ENCODE results near the gene BORCS6. TPM values are rescaled to one million over a fixed set of nuclear protein-coding genes. Genes with fewer than 3 reads are reported as not detected.

The BORCS6 gene
- total and polyA plus RNA-seq, 2 of the 4 experiments (the other 2 are of a cell fraction) = 2.7 to 3.3 TPM

DNA sequence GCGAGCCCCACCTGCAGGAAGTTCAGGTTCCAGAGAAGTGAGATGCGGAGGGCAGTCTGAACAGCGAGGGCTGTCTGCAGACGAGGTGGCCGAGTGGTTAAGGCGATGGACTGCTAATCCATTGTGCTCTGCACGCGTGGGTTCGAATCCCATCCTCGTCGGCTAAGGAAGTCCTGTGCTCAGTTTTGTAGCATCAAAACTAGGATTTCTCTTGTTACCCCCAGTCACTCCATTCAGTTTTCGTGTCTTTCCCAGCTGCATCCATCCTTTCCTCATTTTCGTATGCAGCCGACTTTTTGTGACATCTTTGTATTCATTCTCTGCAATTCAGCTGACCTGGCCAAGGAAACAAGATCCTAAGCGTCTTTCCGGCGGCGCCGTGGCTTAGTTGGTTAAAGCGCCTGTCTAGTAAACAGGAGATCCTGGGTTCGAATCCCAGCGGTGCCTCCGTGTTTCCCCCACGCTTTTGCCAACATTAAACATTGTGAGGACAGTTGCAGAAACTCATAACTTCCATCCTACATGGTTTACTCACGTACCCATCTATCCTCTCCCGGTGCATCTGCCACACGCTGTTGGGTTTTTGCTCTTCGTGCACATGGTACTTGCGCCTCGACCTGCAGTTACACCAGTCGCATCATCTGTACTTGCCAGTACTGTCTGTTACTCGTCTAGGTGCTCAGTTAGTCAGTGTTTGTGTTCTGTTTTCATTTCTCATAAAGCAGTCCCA is 3.0 kb downstream of the BORCS6 start (continued):
- TF ChIP-seq ELK1 (IDR thresholded peaks at IDR 0.05; ENCODE audit: borderline replicate concordance, low read depth, low read length) = no peak

DNA sequence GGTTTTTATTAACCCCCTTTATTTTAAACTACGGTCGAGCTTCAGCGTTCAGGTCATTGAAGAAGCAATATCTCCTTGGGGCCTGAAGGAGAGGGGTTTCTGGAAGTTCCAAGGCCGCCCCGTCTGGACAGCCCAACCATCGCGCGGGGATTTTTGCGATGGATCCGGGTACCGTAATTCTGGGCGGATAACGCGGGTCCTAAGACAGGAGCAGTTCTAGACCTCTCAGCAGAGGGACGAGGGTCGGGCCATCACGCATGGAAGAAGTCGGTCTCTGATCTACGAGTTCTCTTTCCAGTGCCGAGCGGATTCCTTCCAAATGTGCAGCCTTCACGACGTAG is 3.6 kb downstream of the BORCS6 start:
- in situ Hi-C loops (cut with MboI; ENCODE audit: low sequenced_read_pairs) = no loop called here
- no TSS peak for BruUV-seq (replicated peaks)

More for the DNA sequence above, 3.6 kb downstream of the BORCS6 start:
- no peak overlapping the region; the same call in 1 of the 2 replicates for H3K4ac ChIP-seq (ENCODE audit: low read depth, low read length)
- peak; percentile 0; the same call in 1 of the 2 replicates for ATAC-seq (ENCODE audit: low read depth)
- ChIA-PET POLR2A (ENCODE audit: unreplicated experiment) (no interaction called here), CTCF (interaction anchor here (1.1 kb wide), 1 partner anchor 36 kb away, joined by 3 read pairs; no protein-coding TSS in a partner anchor)
- H3K9ac ChIP-seq (ENCODE audit: low read depth, low read length) = peak overlapping the region; percentile 59
- 0% methylated on average over 18 of the region's 23 CpGs; no CpG with 5 or more reads in 1 of the 2 experiments for WGBS, 2 experiments (ENCODE audit: extremely low coverage in 2 of 2, insufficient read length in 1 of 2)
- peak overlapping the region; percentile 13 for H2AK9ac ChIP-seq (replicated peaks; ENCODE audit: low read depth, low read length, poor library complexity)
- peak overlapping the region; percentile 25; the same call in 1 of the 2 replicates for H3K23ac ChIP-seq (ENCODE audit: low read depth, low read length)
- peaks cover 22% of the 10 kb centered on the region for H4K20me1 ChIP-seq (ENCODE audit: insufficient read depth, low read length)
- H3K9me3 ChIP-seq (ENCODE audit: control insufficient read depth, insufficient read depth, low read length) = no peaks in the 10 kb centered on the region
- H2AFZ ChIP-seq (replicated peaks; ENCODE audit: low read length, poor library complexity) = peak overlapping the region; percentile 92
- peaks cover 12% of the 10 kb centered on the region for H3K9me1 ChIP-seq (ENCODE audit: insufficient read depth, low read length)
- H3K27me3 ChIP-seq (ENCODE audit: control insufficient read depth, insufficient read depth, low read length) = no peaks in the 10 kb centered on the region
- H2BK5ac ChIP-seq (ENCODE audit: low read depth, low read length, poor library complexity, severe bottlenecking) = peak overlapping the region; percentile 56
- DNase-seq = no peak
- H3K27ac ChIP-seq (ENCODE audit: insufficient read depth, low read length) = peak overlapping the region; percentile 22
- peaks cover 0 to 16% of the 10 kb centered on the region in 2 experiments; a peak in 2 of 4 replicates for H3K79me1 ChIP-seq (ENCODE audit: low read depth in 1 of 2, low read length in 2 of 2)
- intact Hi-C loops (cut with micrococcal nuclease) (loop anchor here (2.0 to 5.0 kb wide), 2 partner anchors 62 to 116 kb away; partner anchors contain the start of gene HES7), dilution Hi-C loops (cut with HindIII; ENCODE audit: low sequenced_read_pairs, unreplicated experiment) (no loop called here)
- H4K8ac ChIP-seq (ENCODE audit: low read depth in 2 of 2, low read length in 2 of 2) = peak overlapping the region in 1 of 2 experiments; percentile 20; a peak in 1 of 4 replicates
- peak overlapping the region; percentile 41 for H3K4me2 ChIP-seq (ENCODE audit: low read depth, low read length)
- H2BK15ac ChIP-seq (ENCODE audit: low read depth, low read length) = no peak overlapping the region
- no peak overlapping the region for H2BK20ac ChIP-seq (ENCODE audit: low read depth, low read length)
- H3K36me3 ChIP-seq (ENCODE audit: control insufficient read depth, insufficient read depth, low read length) = no peaks in the 10 kb centered on the region
- H3K18ac ChIP-seq (ENCODE audit: low read depth, low read length) = peak overlapping the region; percentile 4; the same call in 1 of the 2 replicates
- H4K91ac ChIP-seq (ENCODE audit: insufficient read depth, low read depth, low read length) = no peak overlapping the region
- no peak for TF ChIP-seq SMC3 (IDR thresholded peaks at IDR 0.05; ENCODE audit: low read depth, low read length)
- TF ChIP-seq MAZ (IDR thresholded peaks at IDR 0.05; ENCODE audit: borderline replicate concordance, low read depth, low read length) = 0 out of 2 replicates have a peak, but pooled peaks have one; percentile 54
- TF ChIP-seq MAFK (IDR thresholded peaks at IDR 0.05; ENCODE audit: low read depth, low read length) = no peak
- no peak for TF ChIP-seq NFE2L2 (IDR thresholded peaks at IDR 0.05; ENCODE audit: low read depth, low read length)
- no peak for TF ChIP-seq RAD21 (IDR thresholded peaks at IDR 0.05; ENCODE audit: low read length)
- peaks cover 11% of the 10 kb centered on the region for H3K4me1 ChIP-seq (ENCODE audit: control insufficient read depth, insufficient read depth, low read length)
- no peak overlapping the region for H2BK120ac ChIP-seq (ENCODE audit: low read depth, low read length)
- H3K4me3 ChIP-seq (ENCODE audit: insufficient read depth, low read depth, low read length) = peak overlapping the region; percentile 50
- no peak overlapping the region for H4K5ac ChIP-seq (ENCODE audit: low read depth, low read length)
- peak overlapping the region; percentile 58 for H3K14ac ChIP-seq (replicated peaks; ENCODE audit: low read depth, low read length)
- H2AK5ac ChIP-seq (ENCODE audit: low read depth, low read length) = no peak overlapping the region
- peak overlapping the region; percentile 52; the same call in 1 of the 2 replicates for H3K56ac ChIP-seq (ENCODE audit: extremely low read depth, insufficient read depth, low read length)

All from IMR-90 (cell line).